B cell (primary cell): ENCODE measurements around the gene BEND7. TPM values are rescaled to one million over a fixed set of nuclear protein-coding genes. Genes with fewer than 3 reads are reported as not detected.

ENCODE experiments used
- ATAC-seq: fragments of 200-7000 bp; cut with Tn5 transposase; one replicate; pipeline ENCODE4 v1.10.0; 2021; ENCODE audit warnings: low read depth, mild to moderate bottlenecking, moderate number of reproducible peaks, moderate library complexity
- CTCF ChIA-PET: fragments of 350-600 bp; sonication (Branson Sonifier 250); formaldehyde crosslinking; loops from one replicate; lab custom pipeline; 2021; ENCODE audit warnings: antibody characterized with exemption, inconsistent platforms; lab: Charles Lee
- POLR2A ChIA-PET: fragments of 350-600 bp; sonication (Branson Sonifier 250); formaldehyde crosslinking; loops from one replicate; lab custom pipeline; 2021; ENCODE audit warnings: antibody characterized with exemption; lab: Charles Lee
- DNase-seq: peaks from one replicate; pipeline ENCODE4 v3.0.0; 2013
- H2AFZ ChIP-seq: 2 replicates; pipeline ENCODE4 v1.6.1; 2012; ENCODE audit warnings: mild to moderate bottlenecking, low read depth, low read length; ENCODE audit not compliant: insufficient read depth, poor library complexity, severe bottlenecking
- H3K27ac ChIP-seq, 2 donors: 1 replicate in 1 of 2; 2 replicates in 1 of 2; pipeline ENCODE4 v1.5.1; 2012 to 2013; ENCODE audit warnings: low read length in 2 of 2, mild to moderate bottlenecking in 2 of 2, moderate library complexity in 1 of 2
- H3K27me3 ChIP-seq, 4 experiments: fragments of 200-600 bp in 1 of 4; sonication (generic) in 1 of 4; replicated peaks in 1 of 4; 1 replicate in 2 of 4; 2 replicates in 2 of 4; pipeline versions ENCODE4 v1.6.1 to v1.7.0; 2013 to 2016; ENCODE audit warnings: low read length in 3 of 4, mild to moderate bottlenecking in 2 of 4, mixed read lengths in 1 of 4, moderate library complexity in 1 of 4; ENCODE audit not compliant: insufficient read depth in 4 of 4, control insufficient read depth in 3 of 4; ENCODE audit errors: control extremely low read depth in 1 of 4
- H3K36me3 ChIP-seq, 2 experiments: replicated peaks in 1 of 2; 1 replicate in 1 of 2; 2 replicates in 1 of 2; pipeline versions ENCODE4 v1.6.1 to v1.7.1; 2013; ENCODE audit warnings: low read length in 1 of 2; ENCODE audit not compliant: insufficient read depth in 2 of 2, control insufficient read depth in 1 of 2; ENCODE audit errors: control extremely low read depth in 1 of 2, extremely low read depth in 1 of 2
- H3K4me1 ChIP-seq, 2 donors: fragments of 200-600 bp in 1 of 2; sonication (generic) in 1 of 2; 1 replicate in 1 of 2; 2 replicates in 1 of 2; pipeline versions ENCODE4 v1.5.1 to v1.6.1; 2013 to 2017; ENCODE audit warnings: low read length in 2 of 2; ENCODE audit not compliant: control insufficient read depth in 2 of 2, insufficient read depth in 2 of 2
- H3K4me2 ChIP-seq: replicated peaks from 2 replicates; pipeline ENCODE3; 2012; ENCODE audit warnings: mild to moderate bottlenecking, low read depth, low read length; ENCODE audit not compliant: poor library complexity, severe bottlenecking
- H3K4me3 ChIP-seq, 5 experiments: fragments of 200-600 bp in 1 of 5; sonication (generic) in 1 of 5; 1 replicate in 3 of 5; 2 replicates in 2 of 5; pipeline versions ENCODE4 v1.5.1 to v1.7.0; 2011 to 2016; ENCODE audit warnings: low read length in 4 of 5, mild to moderate bottlenecking in 4 of 5, low read depth in 2 of 5, control low read depth in 1 of 5, moderate library complexity in 1 of 5; ENCODE audit not compliant: insufficient read depth in 1 of 5; ENCODE audit errors: control extremely low read depth in 1 of 5, extremely low read depth in 1 of 5
- H3K79me2 ChIP-seq: fragments of 200-600 bp; sonication (generic); one replicate; pipeline ENCODE4 v1.6.0; 2016; ENCODE audit warnings: low read length; ENCODE audit not compliant: control insufficient read depth, insufficient read depth
- H3K9ac ChIP-seq: fragments of 200-600 bp; sonication (generic); 2 replicates; pipeline ENCODE4 v1.6.1; 2017; ENCODE audit warnings: mild to moderate bottlenecking, low read length, moderate library complexity
- H3K9me3 ChIP-seq, 3 donors: one replicate each; pipeline versions ENCODE4 v1.6.1 to v1.7.1; 2013; ENCODE audit warnings: low read length in 2 of 3; ENCODE audit not compliant: control insufficient read depth in 2 of 3, insufficient read depth in 1 of 3; ENCODE audit errors: control extremely low read depth in 1 of 3
- H4K20me1 ChIP-seq: 2 replicates; pipeline ENCODE4 v1.6.0; 2012; ENCODE audit warnings: mild to moderate bottlenecking, low read length; ENCODE audit not compliant: insufficient read depth, control insufficient read depth, poor library complexity, severe bottlenecking
- H3K27ac Mint-ChIP-seq: one replicate; pipeline ENCODE4 v1.8.0; 2021; ENCODE audit warnings: mixed read lengths
- H3K27me3 Mint-ChIP-seq: one replicate; pipeline ENCODE4 v1.8.0; 2021; ENCODE audit warnings: mixed read lengths
- H3K4me1 Mint-ChIP-seq: one replicate; pipeline ENCODE4 v1.8.0; 2021; ENCODE audit warnings: mixed read lengths
- H3K4me3 Mint-ChIP-seq: one replicate; pipeline ENCODE4 v1.8.0; 2021; ENCODE audit warnings: mixed read lengths
- H3K9me3 Mint-ChIP-seq: one replicate; pipeline ENCODE4 v1.8.0; 2022; ENCODE audit warnings: mixed read lengths; ENCODE audit not compliant: insufficient read depth
- EZH2 ChIP-seq: IDR thresholded peaks from 2 replicates; pipeline ENCODE4 v1.6.1; 2012; ENCODE audit warnings: borderline replicate concordance, low read depth, mild to moderate bottlenecking, moderate library complexity, low read length; ENCODE audit not compliant: insufficient read depth, poor library complexity, severe bottlenecking
- WGBS: methylation state at CpG from one replicate; pipeline ENCODE4 v1.1.5; 2013; ENCODE audit warnings: missing lambda C conversion rate; ENCODE audit not compliant: insufficient coverage; 5-methylcytosine and 5-hydroxymethylcytosine counted together
- intact Hi-C: fragments of 100-400 bp; cut with micrococcal nuclease; formaldehyde crosslinking; loops from one replicate; pipeline ENCODE4 v1.10.0; 2022
- polyA plus RNA-seq: library from polyadenylated mRNA; depleted of rRNA; stranded (reverse); fragments of >200 nt; gene quantifications from 2 replicates; pipeline ENCODE4 v1.2.3, GENCODE V29; 2012
- total RNA-seq, 2 donors: library from RNA; stranded (reverse); fragments of 120-200 nt in 1 of 2; gene quantifications; 1 replicate in 1 of 2; 2 replicates in 1 of 2; pipeline versions ENCODE4 v1.2.3 to v1.2.4, GENCODE V29; 2013 to 2022
- TF ChIP-seq, protein P1 (sequence below): fragments of 200-600 bp; IDR thresholded peaks from one replicate; pipeline ENCODE4 v1.8.0; 2022; ENCODE audit warnings: antibody characterized with exemption, mild to moderate bottlenecking

The BEND7 gene
- total and polyA plus RNA-seq, 2 donors (not counting 1 experiment from before 2014, with no cell fraction given): 0.10 TPM; not detected in 1

DNA sequence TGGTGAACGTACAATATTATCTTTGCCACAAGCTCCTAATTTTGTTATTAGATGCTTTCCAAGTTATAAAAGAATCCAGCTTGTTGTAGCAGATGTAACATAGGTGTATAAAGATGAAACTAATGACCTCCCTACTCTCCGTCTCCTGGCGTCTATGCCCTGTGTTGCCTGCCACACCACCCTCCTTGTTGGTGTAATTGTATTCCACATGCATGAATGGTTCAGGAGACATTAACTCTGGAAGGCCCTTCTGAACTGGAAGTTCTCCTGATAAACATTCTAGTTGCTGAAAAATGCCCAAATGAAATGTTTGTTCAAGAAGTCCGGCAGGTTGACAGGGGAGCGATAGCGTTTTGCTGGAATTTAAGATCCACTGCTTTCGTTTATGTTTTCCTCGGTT is 126.8 kb downstream of the BEND7 start:
- ChIA-PET POLR2A (no interaction called here), CTCF (interaction anchor here (0.6 to 1.5 kb wide), 2 partner anchors 30 to 460 kb away, joined by 3 to 5 read pairs; no protein-coding TSS in a partner anchor)
- no peak overlapping the region for H3K4me2 ChIP-seq
- DNase-seq (no peak), ATAC-seq (no peak)
- no peaks in the 10 kb centered on the region for H3K4me1 Mint-ChIP-seq
- no peak overlapping the region for H3K4me3 Mint-ChIP-seq
- no peaks in the 10 kb centered on the region for H4K20me1 ChIP-seq
- H3K36me3 ChIP-seq: no peaks in the 10 kb centered on the region
- H3K4me1 ChIP-seq: no peaks in the 10 kb centered on the region
- H3K9ac ChIP-seq: no peak overlapping the region
- no peaks in the 10 kb centered on the region for H3K9me3 Mint-ChIP-seq
- H3K27me3 ChIP-seq: peaks cover 0 to 7% (median under 1%) of the 10 kb centered on the region in 4 experiments
- H3K27ac ChIP-seq: no peak overlapping the region
- 100% methylated on average over 6 of the region's 8 CpGs for WGBS
- intact Hi-C loops: no loop called here
- H3K27ac Mint-ChIP-seq: no peak overlapping the region
- no peak overlapping the region for H3K4me3 ChIP-seq
- no peak overlapping the region for H2AFZ ChIP-seq
- no peaks in the 10 kb centered on the region for H3K79me2 ChIP-seq
- TF ChIP-seq, protein P1, sequence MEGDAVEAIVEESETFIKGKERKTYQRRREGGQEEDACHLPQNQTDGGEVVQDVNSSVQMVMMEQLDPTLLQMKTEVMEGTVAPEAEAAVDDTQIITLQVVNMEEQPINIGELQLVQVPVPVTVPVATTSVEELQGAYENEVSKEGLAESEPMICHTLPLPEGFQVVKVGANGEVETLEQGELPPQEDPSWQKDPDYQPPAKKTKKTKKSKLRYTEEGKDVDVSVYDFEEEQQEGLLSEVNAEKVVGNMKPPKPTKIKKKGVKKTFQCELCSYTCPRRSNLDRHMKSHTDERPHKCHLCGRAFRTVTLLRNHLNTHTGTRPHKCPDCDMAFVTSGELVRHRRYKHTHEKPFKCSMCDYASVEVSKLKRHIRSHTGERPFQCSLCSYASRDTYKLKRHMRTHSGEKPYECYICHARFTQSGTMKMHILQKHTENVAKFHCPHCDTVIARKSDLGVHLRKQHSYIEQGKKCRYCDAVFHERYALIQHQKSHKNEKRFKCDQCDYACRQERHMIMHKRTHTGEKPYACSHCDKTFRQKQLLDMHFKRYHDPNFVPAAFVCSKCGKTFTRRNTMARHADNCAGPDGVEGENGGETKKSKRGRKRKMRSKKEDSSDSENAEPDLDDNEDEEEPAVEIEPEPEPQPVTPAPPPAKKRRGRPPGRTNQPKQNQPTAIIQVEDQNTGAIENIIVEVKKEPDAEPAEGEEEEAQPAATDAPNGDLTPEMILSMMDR: no peak
- no peak for TF ChIP-seq EZH2
- peaks cover 22% of the 10 kb centered on the region for H3K27me3 Mint-ChIP-seq
- H3K9me3 ChIP-seq: peaks cover 0 to 6% (median 0%) of the 10 kb centered on the region in 3 donors

DNA sequence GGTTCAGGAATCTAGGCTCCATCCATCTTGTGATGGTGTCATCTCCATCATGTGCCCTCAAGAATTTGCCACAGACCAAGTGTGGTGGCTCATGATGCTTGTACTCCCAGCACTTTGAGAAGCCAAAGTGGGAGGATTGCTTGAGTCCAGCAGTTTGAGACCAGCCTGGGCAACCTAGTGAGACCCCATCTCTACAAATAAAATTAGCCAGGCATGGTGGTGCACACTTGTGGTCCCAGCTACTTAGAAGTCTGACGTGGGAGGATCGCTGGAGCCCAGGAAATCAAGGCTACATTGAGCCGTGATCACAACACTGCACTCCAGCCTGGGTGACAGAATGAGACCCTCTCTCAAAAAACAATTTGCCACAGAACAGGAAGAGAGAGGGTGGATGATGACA is 127.7 kb downstream of the BEND7 start:
- Histone ChIP-seq H3K9ac (no peak overlapping the region), H2AFZ (no peak overlapping the region), H4K20me1 (no peaks in the 10 kb centered on the region), H3K27ac (no peak overlapping the region), H3K9me3 (peaks cover 0 to 6% (median 1%) of the 10 kb centered on the region in 3 donors), H3K4me3 (no peak overlapping the region), H3K36me3 (no peaks in the 10 kb centered on the region), H3K4me2 (no peak overlapping the region), H3K27me3 (peaks cover 0 to 9% (median under 1%) of the 10 kb centered on the region in 4 experiments), H3K79me2 (no peaks in the 10 kb centered on the region), H3K4me1 (no peaks in the 10 kb centered on the region)
- ATAC-seq (no peak), DNase-seq (no peak)
- intact Hi-C loops: no loop called here
- ChIA-PET POLR2A (no interaction called here), CTCF (interaction anchor here (1.5 kb wide), 1 partner anchor 29 kb away, joined by 5 read pairs; no protein-coding TSS in a partner anchor)
- TF ChIP-seq, protein P1: no peak
- no peak for TF ChIP-seq EZH2
- Mint-ChIP-seq H3K27me3 (peaks cover 19% of the 10 kb centered on the region), H3K9me3 (no peaks in the 10 kb centered on the region), H3K27ac (no peak overlapping the region), H3K4me3 (no peak overlapping the region), H3K4me1 (no peaks in the 10 kb centered on the region)
- no CpG with 5 or more reads among the region's 3 CpGs for WGBS
